ENCODE data around the gene APOBEC3B. TPM values are rescaled to one million over a fixed set of nuclear protein-coding genes. Genes with fewer than 3 reads are reported as not detected.

Gene APOBEC3B
- polyA plus RNA-seq, 1 donor (not counting 4 experiments of a cell fraction or from before 2014, with no cell fraction given), result 3.4 TPM

DNA sequence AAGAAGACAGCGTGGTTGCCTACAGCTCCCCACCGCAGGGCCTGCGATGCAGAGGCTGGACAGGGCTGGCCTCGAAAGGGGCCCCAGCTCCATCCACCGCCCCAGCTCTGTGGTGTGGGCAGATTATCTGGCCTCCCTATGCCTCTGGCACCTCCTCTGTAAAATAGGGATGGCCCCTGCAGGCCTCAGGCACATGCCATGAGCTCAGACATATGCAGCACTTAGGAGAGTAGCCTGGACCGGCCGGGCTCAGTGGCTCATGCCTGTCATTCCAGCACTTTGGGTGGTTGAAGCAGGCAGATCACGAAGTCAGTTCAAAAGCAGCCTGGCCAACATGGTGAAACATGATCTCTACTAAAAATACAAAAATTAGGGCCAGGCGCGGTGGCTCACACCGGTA, 46.1 kb downstream of the APOBEC3B start:
- no peak for FAIRE-seq
- Histone ChIP-seq H3K27me3 (ENCODE audit: control insufficient read depth, extremely low read depth, insufficient read depth, low read length) (no peaks in the 10 kb centered on the region), H4K20me1 (ENCODE audit: control insufficient read depth, extremely low read depth, insufficient read depth, low read length) (no peaks in the 10 kb centered on the region), H3K4me1 (ENCODE audit: control insufficient read depth, extremely low read depth, insufficient read depth, low read length) (no peaks in the 10 kb centered on the region), H2AFZ (ENCODE audit: control insufficient read depth, low read length) (no peak overlapping the region), H3K4me3 (ENCODE audit: control insufficient read depth in 2 of 3, extremely low read depth in 1 of 3, insufficient read depth in 2 of 3, low read depth in 1 of 3, low read length in 3 of 3) (no peak overlapping the region), H3K9me3 (ENCODE audit: control insufficient read depth, low read depth, low read length) (no peaks in the 10 kb centered on the region), H3K9me1 (ENCODE audit: control insufficient read depth, extremely low read depth, insufficient read depth, low read length) (no peaks in the 10 kb centered on the region), H3K9ac (ENCODE audit: control insufficient read depth, extremely low read depth, insufficient read depth, low read length) (no peak overlapping the region), H3K79me2 (ENCODE audit: control insufficient read depth, insufficient read depth, low read length) (no peaks in the 10 kb centered on the region), H3K4me2 (ENCODE audit: control insufficient read depth, extremely low read depth, insufficient read depth, low read depth, low read length) (no peak overlapping the region), H3K27ac (ENCODE audit: control insufficient read depth, insufficient read depth, low read length) (no peak overlapping the region), H3K36me3 (ENCODE audit: control insufficient read depth in 2 of 2, extremely low read depth in 1 of 2, insufficient read depth in 2 of 2, low read length in 2 of 2) (peaks cover 0 to 2% of the 10 kb centered on the region in 2 experiments)
- no peak for TF ChIP-seq EZH2 (IDR thresholded peaks at IDR 0.05; ENCODE audit: low read length)
- dilution Hi-C loops (cut with MboI; ENCODE audit: extremely low pct_ligation_motif_present, low sequenced_read_pairs), result no loop called here
- no peak for DNase-seq (ENCODE audit: low read depth, low spot score)

GRCh38 chr22:39029227-39029626, 47.1 kb downstream of the APOBEC3B start:
- Histone ChIP-seq H3K9me1 (ENCODE audit: control insufficient read depth, extremely low read depth, insufficient read depth, low read length) (no peaks in the 10 kb centered on the region), H3K79me2 (ENCODE audit: control insufficient read depth, insufficient read depth, low read length) (no peaks in the 10 kb centered on the region), H3K9me3 (ENCODE audit: control insufficient read depth, low read depth, low read length) (no peaks in the 10 kb centered on the region), H3K27ac (ENCODE audit: control insufficient read depth, insufficient read depth, low read length) (no peak overlapping the region), H3K4me2 (ENCODE audit: control insufficient read depth, extremely low read depth, insufficient read depth, low read depth, low read length) (no peak overlapping the region), H3K4me1 (ENCODE audit: control insufficient read depth, extremely low read depth, insufficient read depth, low read length) (no peaks in the 10 kb centered on the region), H3K36me3 (ENCODE audit: control insufficient read depth in 2 of 2, extremely low read depth in 1 of 2, insufficient read depth in 2 of 2, low read length in 2 of 2) (peaks cover 0 to 2% of the 10 kb centered on the region in 2 experiments), H4K20me1 (ENCODE audit: control insufficient read depth, extremely low read depth, insufficient read depth, low read length) (no peaks in the 10 kb centered on the region), H2AFZ (ENCODE audit: control insufficient read depth, low read length) (no peak overlapping the region), H3K9ac (ENCODE audit: control insufficient read depth, extremely low read depth, insufficient read depth, low read length) (no peak overlapping the region), H3K27me3 (ENCODE audit: control insufficient read depth, extremely low read depth, insufficient read depth, low read length) (no peaks in the 10 kb centered on the region), H3K4me3 (ENCODE audit: control insufficient read depth in 2 of 3, extremely low read depth in 1 of 3, insufficient read depth in 2 of 3, low read depth in 1 of 3, low read length in 3 of 3) (no peak overlapping the region)
- dilution Hi-C loops (cut with MboI; ENCODE audit: extremely low pct_ligation_motif_present, low sequenced_read_pairs), result no loop called here
- no peak for DNase-seq (ENCODE audit: low read depth, low spot score)
- no peak for TF ChIP-seq EZH2 (IDR thresholded peaks at IDR 0.05; ENCODE audit: low read length)
- TF ChIP-seq, protein P1, sequence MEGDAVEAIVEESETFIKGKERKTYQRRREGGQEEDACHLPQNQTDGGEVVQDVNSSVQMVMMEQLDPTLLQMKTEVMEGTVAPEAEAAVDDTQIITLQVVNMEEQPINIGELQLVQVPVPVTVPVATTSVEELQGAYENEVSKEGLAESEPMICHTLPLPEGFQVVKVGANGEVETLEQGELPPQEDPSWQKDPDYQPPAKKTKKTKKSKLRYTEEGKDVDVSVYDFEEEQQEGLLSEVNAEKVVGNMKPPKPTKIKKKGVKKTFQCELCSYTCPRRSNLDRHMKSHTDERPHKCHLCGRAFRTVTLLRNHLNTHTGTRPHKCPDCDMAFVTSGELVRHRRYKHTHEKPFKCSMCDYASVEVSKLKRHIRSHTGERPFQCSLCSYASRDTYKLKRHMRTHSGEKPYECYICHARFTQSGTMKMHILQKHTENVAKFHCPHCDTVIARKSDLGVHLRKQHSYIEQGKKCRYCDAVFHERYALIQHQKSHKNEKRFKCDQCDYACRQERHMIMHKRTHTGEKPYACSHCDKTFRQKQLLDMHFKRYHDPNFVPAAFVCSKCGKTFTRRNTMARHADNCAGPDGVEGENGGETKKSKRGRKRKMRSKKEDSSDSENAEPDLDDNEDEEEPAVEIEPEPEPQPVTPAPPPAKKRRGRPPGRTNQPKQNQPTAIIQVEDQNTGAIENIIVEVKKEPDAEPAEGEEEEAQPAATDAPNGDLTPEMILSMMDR (optimal IDR thresholded peaks at IDR 0.05 in 1 of 3, IDR thresholded peaks at IDR 0.05 in 1 of 3, conservative IDR thresholded peaks at IDR 0.05 in 1 of 3; ENCODE audit: extremely low read depth in 1 of 3, insufficient read depth in 2 of 3, low read length in 3 of 3), result no peak
- no peak for FAIRE-seq

DNA sequence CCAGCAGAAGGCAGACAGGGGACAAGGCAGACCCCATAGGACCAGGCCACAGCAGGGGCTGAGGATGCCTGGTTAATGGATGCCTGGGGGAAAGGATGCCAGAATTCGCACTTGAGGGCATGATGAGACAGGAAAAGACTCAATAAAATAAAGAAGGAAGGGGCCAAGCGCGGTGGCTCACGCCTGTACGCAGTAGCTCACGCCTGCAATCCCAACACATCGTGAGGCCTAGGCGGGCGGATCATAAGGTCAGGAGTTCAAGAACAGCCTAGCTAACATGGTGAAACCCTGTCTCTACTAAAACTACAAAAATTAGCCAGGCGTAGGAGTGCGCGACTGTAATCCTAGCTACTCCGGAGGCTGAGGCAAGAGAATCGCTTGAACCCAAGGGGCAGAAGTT, 48.6 kb downstream of the APOBEC3B start:
- dilution Hi-C loops (cut with MboI; ENCODE audit: extremely low pct_ligation_motif_present, low sequenced_read_pairs), result no loop called here
- no peak overlapping the region for H3K4me3 ChIP-seq (ENCODE audit: control insufficient read depth in 2 of 3, extremely low read depth in 1 of 3, insufficient read depth in 2 of 3, low read depth in 1 of 3, low read length in 3 of 3)
- H3K36me3 ChIP-seq (ENCODE audit: control insufficient read depth in 2 of 2, extremely low read depth in 1 of 2, insufficient read depth in 2 of 2, low read length in 2 of 2), result no peaks in the 10 kb centered on the region
- H3K4me2 ChIP-seq (ENCODE audit: control insufficient read depth, extremely low read depth, insufficient read depth, low read depth, low read length), result no peak overlapping the region
- FAIRE-seq (no peak), DNase-seq (ENCODE audit: low read depth, low spot score) (no peak)
- H4K20me1 ChIP-seq (ENCODE audit: control insufficient read depth, extremely low read depth, insufficient read depth, low read length), result no peaks in the 10 kb centered on the region
- no peaks in the 10 kb centered on the region for H3K9me1 ChIP-seq (ENCODE audit: control insufficient read depth, extremely low read depth, insufficient read depth, low read length)
- H2AFZ ChIP-seq (ENCODE audit: control insufficient read depth, low read length), result no peak overlapping the region
- no peak overlapping the region for H3K9ac ChIP-seq (ENCODE audit: control insufficient read depth, extremely low read depth, insufficient read depth, low read length)
- no peaks in the 10 kb centered on the region for H3K79me2 ChIP-seq (ENCODE audit: control insufficient read depth, insufficient read depth, low read length)
- H3K27me3 ChIP-seq (ENCODE audit: control insufficient read depth, extremely low read depth, insufficient read depth, low read length), result no peaks in the 10 kb centered on the region
- TF ChIP-seq, protein P1 (optimal IDR thresholded peaks at IDR 0.05 in 1 of 3, IDR thresholded peaks at IDR 0.05 in 1 of 3, conservative IDR thresholded peaks at IDR 0.05 in 1 of 3; ENCODE audit: extremely low read depth in 1 of 3, insufficient read depth in 2 of 3, low read length in 3 of 3), result no peak
- TF ChIP-seq EZH2 (IDR thresholded peaks at IDR 0.05; ENCODE audit: low read length), result no peak
- H3K27ac ChIP-seq (ENCODE audit: control insufficient read depth, insufficient read depth, low read length), result no peak overlapping the region
- no peaks in the 10 kb centered on the region for H3K9me3 ChIP-seq (ENCODE audit: control insufficient read depth, low read depth, low read length)
- H3K4me1 ChIP-seq (ENCODE audit: control insufficient read depth, extremely low read depth, insufficient read depth, low read length), result no peaks in the 10 kb centered on the region

Data from keratinocyte (primary cell).